Raji (cell line): Measurements from ENCODE around the gene RIC8A.
"Not testable (repeated sequence)": the region's sequence is repeated elsewhere in the genome, so short reads cannot be mapped to it uniquely, and the experiment has no call there.

ENCODE experiments used
- POLR2A ChIP-seq: IDR thresholded peaks from 2 replicates; pipeline ENCODE4 v1.6.1; 2011; ENCODE audit warnings: low read depth, low read length, control low read depth; ENCODE audit not compliant: insufficient read depth

The RIC8A gene

DNA sequence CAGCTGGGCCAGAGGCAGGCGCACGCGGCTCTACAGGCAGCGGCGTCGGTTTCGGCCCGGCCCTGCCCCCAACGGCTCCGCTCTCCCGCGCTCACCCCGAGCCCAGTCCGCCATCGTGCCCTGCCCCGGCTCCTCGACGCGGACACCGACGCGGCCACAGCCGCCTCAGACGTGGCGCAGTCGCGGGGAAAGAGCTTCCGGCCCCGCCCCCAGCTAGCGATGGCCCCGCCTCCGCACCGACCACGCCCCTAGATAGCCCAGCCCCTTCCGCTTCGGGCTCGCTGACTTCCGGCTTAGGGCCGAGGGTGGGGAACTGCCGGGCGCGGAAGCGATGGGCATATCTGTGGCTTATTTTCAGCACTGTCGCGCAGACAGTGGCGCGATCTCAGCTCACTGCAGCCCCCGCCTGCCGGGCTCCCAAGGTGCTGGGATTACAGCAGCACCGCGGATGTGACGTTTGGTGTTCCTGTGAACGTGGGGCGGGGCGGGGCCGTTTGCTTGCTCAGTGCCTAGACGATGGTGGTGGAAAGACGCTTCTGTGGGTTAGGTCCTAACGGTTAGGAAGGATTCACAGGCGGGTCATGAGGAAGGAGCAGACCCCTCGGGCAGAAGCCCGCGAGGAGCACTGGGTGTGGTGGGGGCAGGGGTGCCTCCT is at the start of gene RIC8A, which contains the start of gene BET1L:
Gene RIC8A (plus strand): TSS at position 501 of the 655 bp plus-strand sequence. CDS start 1,147 bp downstream, outside the sequence.
Gene BET1L (minus strand): TSS at position 192 of the 655 bp plus-strand sequence. CDS start 78 bp downstream, at position 114.
- peak; percentile 87 for TF ChIP-seq POLR2A

GRCh38 chr11:192674-193128 is 14.8 kb upstream of the RIC8A start, which contains the start of gene SCGB1C1:
Gene SCGB1C1, plus strand, starts transcription at chr11:193078. Its CDS starts 22 bp downstream, at chr11:193100.
- TF ChIP-seq POLR2A: not testable (repeated sequence)

DNA sequence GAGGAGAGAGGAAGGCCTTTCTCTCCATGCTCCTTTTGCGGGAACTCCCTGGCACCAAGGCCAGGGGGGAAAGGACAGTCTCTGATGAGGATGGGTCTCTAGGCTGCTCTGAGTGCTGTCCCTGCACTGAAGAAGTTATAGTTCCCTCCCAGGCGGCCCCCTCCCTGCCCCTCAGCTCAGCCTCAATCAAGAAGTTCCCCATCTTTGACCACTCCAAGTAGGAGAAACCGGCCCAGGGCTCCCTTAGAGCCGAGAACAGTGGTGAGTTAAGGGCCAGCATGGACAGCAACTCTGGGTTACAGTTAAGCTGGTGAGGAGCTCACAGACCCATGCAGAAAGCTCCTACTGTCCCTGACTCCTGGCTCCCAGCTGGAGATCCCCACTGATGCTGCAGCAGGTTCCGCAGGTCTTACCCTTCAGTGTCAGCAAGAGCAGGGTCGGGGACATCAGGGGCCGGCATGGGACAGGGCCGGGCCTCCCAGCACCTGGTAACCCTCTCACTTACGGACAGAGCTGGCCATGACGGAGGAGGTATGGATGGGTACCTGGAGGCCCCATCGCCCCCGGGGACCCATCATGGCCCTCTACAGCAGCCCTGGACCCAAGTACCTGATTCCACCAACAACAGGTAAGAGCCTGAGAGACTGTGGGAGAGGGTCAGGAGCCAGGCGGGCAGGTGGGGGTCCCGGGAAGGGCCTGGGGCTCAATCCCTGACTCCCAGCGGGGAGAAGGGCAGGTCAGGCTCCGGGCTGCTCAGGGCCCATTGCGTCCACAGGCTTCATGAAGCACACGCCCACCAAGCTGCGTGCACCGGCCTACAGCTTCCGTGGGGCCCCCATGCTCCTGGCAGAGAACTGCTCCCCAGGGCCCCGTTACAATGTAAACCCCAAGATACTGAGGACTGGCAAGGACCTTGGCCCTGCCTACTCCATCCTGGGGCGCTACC is 10.4 kb upstream of the RIC8A start:
- no peak for TF ChIP-seq POLR2A

DNA sequence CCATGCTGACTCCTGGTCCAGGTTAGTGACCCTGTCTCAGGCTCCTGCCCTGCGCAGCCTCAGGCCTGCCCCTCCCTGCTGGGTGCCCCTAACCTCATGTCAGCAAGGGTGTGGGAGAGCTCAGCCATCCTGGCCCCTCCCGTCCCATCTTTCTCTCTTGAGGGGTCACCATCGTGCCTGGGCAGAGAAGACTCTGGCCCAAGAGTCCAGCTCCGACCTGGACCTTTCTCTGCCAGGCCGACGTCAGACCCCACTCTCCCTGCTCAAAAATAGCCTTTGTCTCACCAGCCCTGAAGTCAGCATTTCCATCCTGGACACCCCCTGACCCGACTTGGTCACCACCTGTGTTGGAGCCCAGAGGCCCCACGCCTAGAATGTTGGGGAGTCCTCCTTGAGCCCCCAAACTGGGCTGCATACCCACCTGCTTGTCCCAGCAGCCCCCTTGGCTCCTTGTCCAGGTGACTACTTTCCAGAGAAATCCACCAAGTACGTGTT is 9.7 kb upstream of the RIC8A start:
- TF ChIP-seq POLR2A: no peak

DNA sequence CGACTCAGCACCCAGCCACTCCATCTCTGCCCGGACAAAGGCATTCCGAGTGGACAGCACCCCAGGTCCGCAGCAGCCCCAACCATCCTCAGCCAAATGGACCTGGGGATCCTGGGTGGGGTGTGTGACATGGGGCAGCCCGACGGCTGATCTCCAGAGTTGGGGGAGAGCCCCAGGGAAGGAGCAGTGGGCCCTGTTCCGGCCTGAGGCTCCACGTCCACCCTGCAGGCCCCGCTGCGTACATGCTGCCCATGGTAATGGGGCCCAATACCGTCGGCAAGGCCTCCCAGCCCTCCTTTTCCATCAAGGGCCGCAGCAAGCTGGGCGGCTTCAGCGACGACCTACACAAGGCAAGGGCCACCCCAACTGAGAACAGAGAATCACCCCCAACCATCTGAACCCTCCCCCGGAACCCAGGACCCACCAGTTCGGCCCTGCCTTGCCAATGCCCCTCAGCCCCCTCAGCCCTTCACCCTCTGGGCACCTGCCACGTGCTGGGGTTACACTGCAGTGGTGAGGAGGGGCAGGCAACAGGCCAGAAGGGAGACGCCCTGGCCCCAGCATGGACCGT is 9.2 kb upstream of the RIC8A start:
- no peak for TF ChIP-seq POLR2A

- TF ChIP-seq POLR2A: no peak
Observed at GRCh38 chr11:199004-199581, 8.4 kb upstream of the RIC8A start.

- no peak for TF ChIP-seq POLR2A
Observed at GRCh38 chr11:199782-200181, 7.7 kb upstream of the RIC8A start.

DNA sequence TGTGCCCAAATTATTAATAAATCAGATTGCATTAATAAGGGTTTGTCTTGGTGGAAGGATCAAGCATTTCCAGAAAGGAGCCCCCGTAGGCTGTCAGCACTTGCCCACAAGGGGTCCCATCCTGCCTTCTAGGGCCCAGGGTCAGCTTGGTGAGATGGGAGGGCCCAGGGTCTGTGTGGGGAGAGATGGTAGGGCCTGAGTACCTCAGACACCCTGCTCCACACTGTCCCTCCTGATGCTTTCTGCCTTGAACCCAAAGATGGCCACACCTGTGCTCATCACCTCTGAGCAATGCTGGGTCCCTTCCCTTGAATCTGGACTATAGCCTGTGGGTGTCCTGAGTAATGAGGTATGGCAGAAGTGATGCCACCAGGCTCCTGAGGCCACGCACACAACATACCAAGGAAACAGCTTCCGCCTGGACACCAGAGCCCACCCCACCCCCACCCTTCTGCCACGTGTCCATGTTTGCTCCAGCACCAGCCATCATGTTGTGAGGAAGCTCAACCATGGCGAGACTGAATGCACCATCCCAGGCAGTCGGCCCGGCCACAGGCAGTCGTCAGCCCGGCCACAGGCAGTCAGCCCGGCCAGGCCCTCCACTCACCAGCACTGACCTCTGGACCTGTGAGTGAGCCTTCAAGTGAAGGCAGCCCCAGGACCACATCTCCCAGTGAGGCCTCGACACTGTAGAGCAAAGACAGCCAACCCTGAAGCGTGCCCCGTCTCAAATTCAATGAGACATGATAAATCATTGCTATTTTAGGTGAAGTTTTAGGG is 7.1 kb upstream of the RIC8A start:
- no peak for TF ChIP-seq POLR2A

DNA sequence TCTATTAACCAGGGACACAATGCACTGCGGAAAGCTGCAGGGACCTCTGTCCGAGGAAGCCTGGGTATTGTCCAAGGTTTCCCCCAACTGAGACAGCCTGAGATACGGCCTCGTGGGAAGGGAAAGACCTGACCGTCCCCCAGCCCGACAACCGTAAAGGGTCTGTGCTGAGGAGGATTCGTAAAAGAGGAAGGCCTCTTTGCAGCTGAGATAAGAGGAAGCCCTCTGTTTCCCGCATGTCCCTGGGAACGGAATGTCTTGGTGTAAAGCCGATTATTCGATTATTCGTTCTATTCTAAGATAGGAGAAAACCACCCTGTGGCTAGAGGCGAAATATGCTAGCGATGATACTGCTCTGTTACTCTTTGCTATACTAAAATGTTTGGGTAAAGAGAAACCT is 5.5 kb upstream of the RIC8A start:
- no peak for TF ChIP-seq POLR2A

DNA sequence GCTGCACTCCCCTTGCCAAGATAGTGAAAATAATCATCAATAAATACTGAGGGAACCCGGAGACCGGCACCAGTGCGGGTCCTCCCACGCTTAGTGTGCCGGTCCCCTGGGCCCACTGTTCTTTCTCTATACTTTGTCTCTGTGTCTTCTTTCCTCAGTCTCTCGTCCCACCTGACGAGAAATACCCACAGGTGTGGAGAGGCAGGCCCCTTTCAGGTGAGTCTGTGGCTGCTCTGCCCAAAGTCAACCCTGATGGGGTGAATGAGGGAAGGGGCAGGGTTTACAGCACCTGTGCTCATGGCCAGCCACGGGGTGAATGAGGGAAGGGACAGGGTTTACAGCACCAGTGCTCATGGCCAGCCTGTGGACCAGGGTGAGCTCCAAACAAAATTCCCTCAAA is 5.0 kb upstream of the RIC8A start:
- no peak for TF ChIP-seq POLR2A

GRCh38 chr11:203056-203944 is 4.2 kb upstream of the RIC8A start:
- TF ChIP-seq POLR2A: no peak

DNA sequence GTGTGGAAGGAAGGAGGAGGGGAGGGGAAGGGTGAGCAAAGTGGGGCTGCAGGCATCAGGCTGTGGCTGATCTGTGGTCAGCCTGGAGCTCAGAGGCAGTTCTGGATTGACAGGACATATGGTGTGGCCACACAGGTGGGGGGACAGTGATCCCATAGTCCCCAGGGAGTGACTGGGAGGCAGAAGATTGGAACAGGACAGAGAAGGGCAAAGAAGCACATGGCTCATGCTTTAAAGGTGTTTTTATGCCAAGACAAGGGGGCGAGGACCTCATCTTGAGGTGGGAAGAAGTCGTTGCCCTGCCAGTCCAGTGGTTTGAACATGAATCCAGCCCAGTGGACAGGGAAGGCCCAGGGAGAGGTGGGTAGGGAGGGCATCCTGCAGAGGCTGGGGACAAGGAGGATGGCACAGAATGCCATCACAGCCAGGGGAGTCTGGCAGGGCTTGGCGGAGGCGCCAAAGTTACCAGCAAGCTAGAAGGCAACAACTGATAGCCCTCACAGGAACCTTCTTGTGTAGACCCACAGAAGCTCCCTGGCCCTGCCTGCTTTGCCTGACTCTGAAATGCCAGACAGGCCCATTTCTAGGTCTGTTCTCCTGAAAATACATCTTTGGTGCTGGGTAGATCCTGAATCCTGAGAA is 3.4 kb upstream of the RIC8A start:
- 0 out of 2 replicates have a peak, but pooled peaks have one; percentile 13 for TF ChIP-seq POLR2A
